ENCODE measurements around the gene TNFRSF13B.
"Not testable (repeated sequence)": the region's sequence is repeated elsewhere in the genome, so short reads cannot be mapped to it uniquely, and the experiment has no call there.

The TNFRSF13B gene

GRCh38 chr17:17001874-17002520, 30.1 kb upstream of the TNFRSF13B start:
- H3K36me3 ChIP-seq (ENCODE audit: control insufficient read depth in 1 of 2, insufficient read depth in 2 of 2, low read length in 2 of 2) = no peaks in the 10 kb centered on the region
- peaks cover 0 to 6% of the 10 kb centered on the region in 2 donors for H3K4me1 ChIP-seq (ENCODE audit: control insufficient read depth in 1 of 2, insufficient read depth in 2 of 2, low read length in 2 of 2)
- no peak overlapping the region for H3K27ac ChIP-seq (ENCODE audit: low read length)
- no peak overlapping the region for H3K4me3 ChIP-seq (ENCODE audit: low read depth in 1 of 2, low read length in 2 of 2)
- H3K9me3 ChIP-seq (ENCODE audit: control insufficient read depth in 1 of 2, low read length in 2 of 2) = no peaks in the 10 kb centered on the region
- H3K27me3 ChIP-seq (ENCODE audit: low read depth, low read length) = no peaks in the 10 kb centered on the region

GRCh38 chr17:17001076-17001777, 29.3 kb upstream of the TNFRSF13B start:
- no peak overlapping the region for H3K27ac ChIP-seq (ENCODE audit: low read length)
- no peaks in the 10 kb centered on the region for H3K9me3 ChIP-seq (ENCODE audit: control insufficient read depth in 1 of 2, low read length in 2 of 2)
- H3K4me1 ChIP-seq (ENCODE audit: control insufficient read depth in 1 of 2, insufficient read depth in 2 of 2, low read length in 2 of 2) = peaks cover 0 to 6% of the 10 kb centered on the region in 2 donors
- no peak overlapping the region for H3K4me3 ChIP-seq (ENCODE audit: low read depth in 1 of 2, low read length in 2 of 2)
- no peaks in the 10 kb centered on the region for H3K27me3 ChIP-seq (ENCODE audit: low read depth, low read length)
- no peaks in the 10 kb centered on the region for H3K36me3 ChIP-seq (ENCODE audit: control insufficient read depth in 1 of 2, insufficient read depth in 2 of 2, low read length in 2 of 2)

- Histone ChIP-seq H3K4me1 (ENCODE audit: control insufficient read depth in 1 of 2, insufficient read depth in 2 of 2, low read length in 2 of 2) (peaks cover 0 to 6% of the 10 kb centered on the region in 2 donors), H3K27ac (ENCODE audit: low read length) (no peak overlapping the region), H3K4me3 (ENCODE audit: low read depth in 1 of 2, low read length in 2 of 2) (no peak overlapping the region), H3K27me3 (ENCODE audit: low read depth, low read length) (no peaks in the 10 kb centered on the region), H3K9me3 (ENCODE audit: control insufficient read depth in 1 of 2, low read length in 2 of 2) (no peaks in the 10 kb centered on the region), H3K36me3 (ENCODE audit: control insufficient read depth in 1 of 2, insufficient read depth in 2 of 2, low read length in 2 of 2) (no peaks in the 10 kb centered on the region)
Measured at GRCh38 chr17:16999931-17000625, 28.2 kb upstream of the TNFRSF13B start.

- peaks cover 0 to 6% of the 10 kb centered on the region in 2 donors for H3K4me1 ChIP-seq (ENCODE audit: control insufficient read depth in 1 of 2, insufficient read depth in 2 of 2, low read length in 2 of 2)
- H3K9me3 ChIP-seq (ENCODE audit: control insufficient read depth in 1 of 2, low read length in 2 of 2) = no peaks in the 10 kb centered on the region
- no peaks in the 10 kb centered on the region for H3K27me3 ChIP-seq (ENCODE audit: low read depth, low read length)
- no peaks in the 10 kb centered on the region for H3K36me3 ChIP-seq (ENCODE audit: control insufficient read depth in 1 of 2, insufficient read depth in 2 of 2, low read length in 2 of 2)
- H3K4me3 ChIP-seq (ENCODE audit: low read depth in 1 of 2, low read length in 2 of 2) = no peak overlapping the region
- no peak overlapping the region for H3K27ac ChIP-seq (ENCODE audit: low read length)
Measured at GRCh38 chr17:16997514-16998429, 25.9 kb upstream of the TNFRSF13B start.

GRCh38 chr17:16996726-16997125, 24.8 kb upstream of the TNFRSF13B start:
- H3K4me1 ChIP-seq (ENCODE audit: control insufficient read depth in 1 of 2, insufficient read depth in 2 of 2, low read length in 2 of 2) = not testable (repeated sequence)

GRCh38 chr17:16995930-16996329, 24.0 kb upstream of the TNFRSF13B start:
- Histone ChIP-seq H3K36me3 (ENCODE audit: control insufficient read depth in 1 of 2, insufficient read depth in 2 of 2, low read length in 2 of 2) (no peaks in the 10 kb centered on the region), H3K9me3 (ENCODE audit: control insufficient read depth in 1 of 2, low read length in 2 of 2) (no peaks in the 10 kb centered on the region), H3K4me3 (ENCODE audit: low read depth in 1 of 2, low read length in 2 of 2) (no peak overlapping the region), H3K4me1 (ENCODE audit: control insufficient read depth in 1 of 2, insufficient read depth in 2 of 2, low read length in 2 of 2) (no peaks in the 10 kb centered on the region), H3K27me3 (ENCODE audit: low read depth, low read length) (no peaks in the 10 kb centered on the region), H3K27ac (ENCODE audit: low read length) (no peak overlapping the region)

More at GRCh38 chr17:16996726-16997125, 24.8 kb upstream of the TNFRSF13B start:
- H3K4me3 ChIP-seq (ENCODE audit: low read depth in 1 of 2, low read length in 2 of 2); H3K36me3 ChIP-seq (ENCODE audit: control insufficient read depth in 1 of 2, insufficient read depth in 2 of 2, low read length in 2 of 2); H3K9me3 ChIP-seq (ENCODE audit: control insufficient read depth in 1 of 2, low read length in 2 of 2); H3K27me3 ChIP-seq (ENCODE audit: low read depth, low read length); H3K27ac ChIP-seq (ENCODE audit: low read length): not testable (repeated sequence)

GRCh38 chr17:16994631-16995030, 22.7 kb upstream of the TNFRSF13B start:
- Histone ChIP-seq H3K4me1 (ENCODE audit: control insufficient read depth in 1 of 2, insufficient read depth in 2 of 2, low read length in 2 of 2) (peaks cover 0 to under 1% of the 10 kb centered on the region in 2 donors), H3K27me3 (ENCODE audit: low read depth, low read length) (no peaks in the 10 kb centered on the region), H3K9me3 (ENCODE audit: control insufficient read depth in 1 of 2, low read length in 2 of 2) (no peaks in the 10 kb centered on the region), H3K4me3 (ENCODE audit: low read depth in 1 of 2, low read length in 2 of 2) (no peak overlapping the region), H3K27ac (ENCODE audit: low read length) (no peak overlapping the region), H3K36me3 (ENCODE audit: control insufficient read depth in 1 of 2, insufficient read depth in 2 of 2, low read length in 2 of 2) (no peaks in the 10 kb centered on the region)

GRCh38 chr17:16991349-16992009, 19.6 kb upstream of the TNFRSF13B start:
- no peak overlapping the region for H3K27ac ChIP-seq (ENCODE audit: low read length)
- H3K4me1 ChIP-seq (ENCODE audit: control insufficient read depth in 1 of 2, insufficient read depth in 2 of 2, low read length in 2 of 2) = peaks cover 5 to 10% of the 10 kb centered on the region in 2 donors
- no peaks in the 10 kb centered on the region for H3K36me3 ChIP-seq (ENCODE audit: control insufficient read depth in 1 of 2, insufficient read depth in 2 of 2, low read length in 2 of 2)
- no peaks in the 10 kb centered on the region for H3K9me3 ChIP-seq (ENCODE audit: control insufficient read depth in 1 of 2, low read length in 2 of 2)
- H3K27me3 ChIP-seq (ENCODE audit: low read depth, low read length) = no peaks in the 10 kb centered on the region
- H3K4me3 ChIP-seq (ENCODE audit: low read depth in 1 of 2, low read length in 2 of 2) = no peak overlapping the region

- Histone ChIP-seq H3K9me3 (ENCODE audit: control insufficient read depth in 1 of 2, low read length in 2 of 2) (no peaks in the 10 kb centered on the region), H3K4me3 (ENCODE audit: low read depth in 1 of 2, low read length in 2 of 2) (no peak overlapping the region), H3K27me3 (ENCODE audit: low read depth, low read length) (no peaks in the 10 kb centered on the region), H3K4me1 (ENCODE audit: control insufficient read depth in 1 of 2, insufficient read depth in 2 of 2, low read length in 2 of 2) (peaks cover 5 to 10% of the 10 kb centered on the region in 2 donors), H3K27ac (ENCODE audit: low read length) (peak overlapping the region; percentile 31), H3K36me3 (ENCODE audit: control insufficient read depth in 1 of 2, insufficient read depth in 2 of 2, low read length in 2 of 2) (no peaks in the 10 kb centered on the region)
Measured at GRCh38 chr17:16989953-16990860, 18.3 kb upstream of the TNFRSF13B start.
